Lung (tissue), 12 donors: Measurements from ENCODE around the gene ZCCHC18. TPM values are rescaled to one million over a fixed set of nuclear protein-coding genes. Genes with fewer than 3 reads are reported as not detected.

Experiments used
- ATAC-seq: fragments of 200-7000 bp; cut with Tn5 transposase; one replicate; pipeline ENCODE4 v1.9.1; 2020; ENCODE audit warnings: moderate number of reproducible peaks; ENCODE audit not compliant: insufficient read depth, low FRiP score
- DNase-seq, 3 donors: peaks; one replicate each; pipeline ENCODE4 v3.0.0-alpha.2; 2013 to 2017
- H3K27ac ChIP-seq, 2 donors: one replicate each; pipeline ENCODE4 v1.5.1; 2013; ENCODE audit warnings: mild to moderate bottlenecking in 2 of 2, moderate library complexity in 2 of 2, control low read depth in 1 of 2, inconsistent platforms in 1 of 2, low read depth in 1 of 2, low read length in 1 of 2
- H3K27me3 ChIP-seq, 3 donors: one replicate each; pipeline ENCODE4 v1.5.1; 2013; ENCODE audit warnings: low read length in 2 of 3; ENCODE audit not compliant: control insufficient read depth in 3 of 3, insufficient read depth in 3 of 3
- H3K36me3 ChIP-seq, 4 donors: one replicate each; pipeline ENCODE4 v1.5.1; 2013; ENCODE audit warnings: low read length in 4 of 4, mild to moderate bottlenecking in 1 of 4, moderate library complexity in 1 of 4; ENCODE audit not compliant: control insufficient read depth in 4 of 4, insufficient read depth in 4 of 4
- H3K4me1 ChIP-seq, 5 donors: one replicate each; pipeline ENCODE4 v1.5.1; 2013; ENCODE audit warnings: low read length in 5 of 5, mild to moderate bottlenecking in 2 of 5, moderate library complexity in 1 of 5; ENCODE audit not compliant: control insufficient read depth in 5 of 5, insufficient read depth in 5 of 5
- H3K4me3 ChIP-seq: one replicate; pipeline ENCODE4 v1.5.1; 2013; ENCODE audit warnings: mild to moderate bottlenecking, control low read depth, moderate library complexity
- H3K9ac ChIP-seq, 2 donors: one replicate each; pipeline ENCODE4 v1.5.1; 2013; ENCODE audit warnings: low read length in 2 of 2, control low read depth in 1 of 2; ENCODE audit not compliant: insufficient read depth in 1 of 2
- H3K9me3 ChIP-seq, 4 donors: one replicate each; pipeline ENCODE4 v1.5.1; 2013; ENCODE audit warnings: low read length in 3 of 4, mild to moderate bottlenecking in 1 of 4, moderate library complexity in 1 of 4; ENCODE audit not compliant: control insufficient read depth in 4 of 4, insufficient read depth in 3 of 4
- CTCF ChIP-seq: IDR thresholded peaks from 2 replicates; pipeline ENCODE4 v1.5.1; 2012; ENCODE audit warnings: mild to moderate bottlenecking; ENCODE audit errors: control extremely low read depth, extremely low read depth
- WGBS, 2 donors: extraction: QIAGEN DNeasy Blood & Tissue Kit; methylation state at CpG; one replicate each; pipeline ENCODE4 v1.1.7; 2013; 5-methylcytosine and 5-hydroxymethylcytosine counted together
- polyA plus RNA-seq, 2 donors: library from polyadenylated mRNA; stranded (reverse); fragments of 200-250 nt; gene quantifications; one replicate each; pipeline ENCODE4 v1.2.1, GENCODE V29; 2013
- total RNA-seq, 2 donors: library from RNA; depleted of rRNA in 1 of 2; stranded (reverse); fragments of >200 nt in 1 of 2; gene quantifications; one replicate each; pipeline ENCODE4 v1.2.1, GENCODE V29; 2014 to 2021
- donor health status: control.
- donor health status: control.
- donor health status: Bipolar disorder and iron deficiency.
- donor health status: healthy.
- donor health status: DM: yes; HTN: yes; CAD: no.

The ZCCHC18 gene
- total and polyA plus RNA-seq, 4 donors, result 0.24 to 1.1 (median 0.54) TPM

GRCh38 chrX:104122829-104123228 lies 10.5 kb downstream of the ZCCHC18 start:
- Histone ChIP-seq H3K9ac (no peak overlapping the region), H3K9me3 (no peaks in the 10 kb centered on the region), H3K27ac (no peak overlapping the region), H3K4me3 (no peak overlapping the region), H3K36me3 (no peaks in the 10 kb centered on the region), H3K4me1 (no peaks in the 10 kb centered on the region), H3K27me3 (peaks cover 0 to 22% (median 15%) of the 10 kb centered on the region in 3 donors)
- 18 to 54% methylated on average over 5 of the region's 5 CpGs for WGBS, 2 donors
- TF ChIP-seq CTCF, result no peak
- ATAC-seq, result no peak
- no peak for DNase-seq

- WGBS, 2 donors, result 59 to 81% methylated on average over 2 of the region's 2 CpGs
Observed at GRCh38 chrX:104126856-104127255, 14.5 kb downstream of the ZCCHC18 start.

GRCh38 chrX:104130808-104131207 lies 18.5 kb downstream of the ZCCHC18 start:
- 79 to 97% methylated on average over 6 of the region's 6 CpGs for WGBS, 2 donors
- no peaks in the 10 kb centered on the region for H3K9me3 ChIP-seq
- H3K27ac ChIP-seq, result no peak overlapping the region
- DNase-seq (no peak), ATAC-seq (no peak)
- no peaks in the 10 kb centered on the region for H3K4me1 ChIP-seq
- no peak overlapping the region for H3K9ac ChIP-seq
- no peak for TF ChIP-seq CTCF
- H3K4me3 ChIP-seq, result no peak overlapping the region
- H3K36me3 ChIP-seq, result peaks cover 0 to 10% (median 0%) of the 10 kb centered on the region in 4 donors
- peaks cover 0 to 62% (median 23%) of the 10 kb centered on the region in 3 donors for H3K27me3 ChIP-seq

More at GRCh38 chrX:104126856-104127255, 14.5 kb downstream of the ZCCHC18 start:
- Histone ChIP-seq H3K4me1 (no peaks in the 10 kb centered on the region), H3K27me3 (peaks cover 0 to 30% (median 19%) of the 10 kb centered on the region in 3 donors), H3K9me3 (no peaks in the 10 kb centered on the region), H3K36me3 (peaks cover 0 to 10% (median 0%) of the 10 kb centered on the region in 4 donors), H3K9ac (no peak overlapping the region), H3K27ac (no peak overlapping the region), H3K4me3 (no peak overlapping the region)
- no peak for TF ChIP-seq CTCF
- ATAC-seq, result no peak
- no peak for DNase-seq
